ENCODE data around the gene PGAP6.
"Not testable (repeated sequence)": the region's sequence is repeated elsewhere in the genome, so short reads cannot be mapped to it uniquely, and the experiment has no call there.

Gene PGAP6

GRCh38 chr16:351804-352520 is 29.8 kb downstream of the PGAP6 start:
- DNase-seq (ENCODE audit: low spot score), result no peak

GRCh38 chr16:350203-350602 is 31.6 kb downstream of the PGAP6 start:
- no peak for DNase-seq (ENCODE audit: low spot score)

- DNase-seq (ENCODE audit: low spot score), result no peak
Measured at GRCh38 chr16:349211-349610, 32.6 kb downstream of the PGAP6 start.

GRCh38 chr16:348495-348894 is 33.3 kb downstream of the PGAP6 start:
- not testable (repeated sequence) for DNase-seq (ENCODE audit: low spot score)

DNA sequence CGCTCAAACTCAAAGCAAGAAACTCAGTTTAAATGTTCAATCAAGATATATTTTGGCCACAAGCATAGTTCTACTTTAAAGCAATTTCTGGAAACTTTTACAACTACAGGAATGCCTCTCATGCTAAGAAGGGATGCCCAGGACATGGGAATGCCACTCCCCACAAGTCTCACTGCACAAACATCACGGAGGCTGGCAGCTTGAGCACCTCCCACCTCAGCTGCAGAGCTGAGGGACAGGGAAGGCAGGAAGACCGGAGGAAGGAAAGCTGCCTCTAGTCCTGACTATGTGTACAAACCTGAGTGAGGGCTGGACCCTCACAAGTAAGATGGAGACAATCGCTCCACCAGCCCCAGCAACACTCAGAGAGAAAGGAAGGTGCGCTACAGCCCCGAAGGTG is 34.6 kb downstream of the PGAP6 start:
- no peak for DNase-seq (ENCODE audit: low spot score)

DNA sequence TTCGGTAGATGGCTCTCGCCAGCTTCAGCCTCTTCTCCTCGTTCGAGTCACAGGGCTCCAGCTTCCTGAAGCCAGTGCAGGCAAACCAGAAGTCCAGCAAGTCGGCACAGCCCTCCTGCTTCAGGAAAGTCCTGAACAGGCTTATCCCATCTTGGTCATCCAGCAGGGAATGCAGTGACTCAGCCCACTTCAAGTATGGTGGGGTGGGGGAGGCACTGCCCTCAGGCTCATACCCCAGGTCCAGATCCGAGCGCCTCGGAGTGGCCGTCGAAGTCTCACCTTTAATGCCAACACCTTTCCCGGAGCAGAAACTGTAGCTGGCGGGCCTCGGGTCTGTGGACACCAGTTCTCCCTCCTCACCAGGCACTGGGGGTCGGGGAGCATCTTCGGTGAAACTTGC is 35.2 kb downstream of the PGAP6 start:
- DNase-seq (ENCODE audit: low spot score), result no peak

GRCh38 chr16:345772-346171 is 36.0 kb downstream of the PGAP6 start:
- DNase-seq (ENCODE audit: low spot score), result no peak

DNA sequence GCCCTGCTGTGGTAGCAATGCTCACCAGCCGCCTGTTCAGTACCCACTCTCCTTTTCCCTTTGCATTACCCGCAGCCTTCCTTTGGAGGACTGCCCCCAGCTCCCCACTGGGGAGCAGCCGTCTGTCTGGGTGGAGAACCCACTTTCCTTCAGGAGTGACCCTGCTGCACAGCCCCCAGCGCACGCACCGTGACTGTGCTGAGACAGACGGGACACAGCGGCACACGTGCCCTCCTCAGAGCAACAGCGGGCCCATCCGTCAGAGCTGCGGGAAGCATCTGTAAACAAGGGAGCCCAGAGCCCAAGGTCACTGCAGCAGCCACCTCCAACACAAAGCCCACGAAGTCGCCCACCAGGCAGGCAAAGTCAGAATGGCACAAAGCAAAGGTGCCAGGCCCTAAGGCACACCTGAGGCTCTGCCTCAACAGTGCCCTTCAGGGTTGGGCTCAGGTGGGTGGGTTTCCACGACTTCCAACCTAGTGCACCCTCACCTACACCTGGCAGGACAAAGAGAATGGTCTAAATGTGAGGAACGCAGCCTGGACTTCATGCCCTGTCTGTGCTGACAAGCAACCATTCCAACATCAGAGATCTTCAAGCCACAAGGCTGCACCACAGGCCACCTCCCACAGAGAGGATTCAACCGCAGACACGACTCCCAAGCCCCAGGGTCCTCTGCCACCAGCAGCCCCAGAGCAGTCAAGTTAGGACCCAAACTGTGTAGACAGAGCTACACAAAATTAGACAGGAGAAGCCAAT is 39.1 kb downstream of the PGAP6 start:
- DNase-seq (ENCODE audit: low spot score), result no peak

GRCh38 chr16:341974-342336 is 39.8 kb downstream of the PGAP6 start:
- DNase-seq (ENCODE audit: low spot score), result not testable (repeated sequence)

DNA sequence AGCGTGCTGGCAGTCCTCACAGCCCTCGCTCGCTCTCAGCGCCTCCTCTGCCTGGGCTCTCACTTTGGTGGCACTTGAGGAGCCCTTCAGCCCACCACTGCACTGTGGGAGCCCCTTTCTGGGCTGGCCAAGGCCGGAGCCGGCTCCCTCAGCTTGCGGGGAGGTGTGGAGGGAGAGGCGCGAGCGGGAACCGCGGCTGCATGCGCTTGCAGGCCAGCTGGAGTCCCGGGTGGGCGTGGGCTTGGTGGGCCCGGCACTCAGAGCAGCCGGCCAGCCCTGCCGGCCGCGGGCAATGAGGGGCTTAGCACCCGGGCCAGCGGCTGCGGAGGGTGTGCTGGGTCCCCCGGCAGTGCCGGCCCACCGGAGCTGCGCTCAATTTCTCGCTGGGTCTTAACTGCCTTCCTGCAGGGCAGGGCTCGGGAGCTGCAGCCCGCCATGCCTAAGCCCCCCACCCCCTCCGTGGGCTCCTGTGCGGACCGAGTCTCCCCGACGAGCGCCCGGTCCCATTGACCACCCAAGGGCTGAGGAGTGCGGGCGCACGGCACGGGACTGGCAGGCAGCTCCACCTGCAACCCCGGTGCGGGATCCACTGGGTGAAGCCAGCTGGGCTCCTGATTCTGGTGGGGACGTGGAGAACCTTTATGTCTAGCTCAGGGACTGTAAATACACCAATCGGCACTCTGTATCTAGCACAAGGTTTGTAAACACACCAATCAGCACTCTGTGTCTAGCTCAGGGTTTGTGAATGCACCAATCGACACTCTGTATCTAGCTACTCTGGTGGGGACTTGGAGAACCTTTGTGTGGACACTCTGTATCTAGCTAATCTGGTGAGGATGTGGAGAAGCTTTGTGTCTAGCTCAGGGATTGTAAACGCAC is 40.4 kb downstream of the PGAP6 start:
- DNase-seq (ENCODE audit: low spot score), result not testable (repeated sequence)

GRCh38 chr16:340370-341091 is 41.2 kb downstream of the PGAP6 start:
- no peak for DNase-seq (ENCODE audit: low spot score)

GRCh38 chr16:339680-340079 is 42.1 kb downstream of the PGAP6 start:
- DNase-seq (ENCODE audit: low spot score), result no peak

GRCh38 chr16:337975-338575 is 43.7 kb downstream of the PGAP6 start:
- DNase-seq (ENCODE audit: low spot score), result no peak

DNA sequence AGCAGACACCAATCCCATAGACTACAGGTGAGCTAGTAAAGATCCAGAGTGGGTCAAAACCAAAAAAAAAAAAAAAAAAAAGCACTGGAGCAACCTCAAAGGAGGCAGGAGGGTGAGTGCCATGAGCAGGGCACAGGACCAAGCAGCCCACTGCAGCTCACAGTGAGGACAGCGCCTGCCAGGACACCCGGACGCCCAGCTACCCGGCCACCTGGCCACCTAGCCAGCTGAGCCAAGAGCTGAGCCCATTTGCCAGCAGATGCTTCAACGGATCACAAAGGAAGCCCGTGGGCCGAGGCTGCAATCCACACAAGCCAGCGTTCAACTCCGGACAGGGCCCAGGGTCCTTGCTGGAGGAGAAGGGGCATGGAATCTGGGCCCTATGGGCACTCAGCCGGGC is 44.3 kb downstream of the PGAP6 start:
- DNase-seq (ENCODE audit: low spot score), result no peak

GRCh38 chr16:336269-336668 is 45.5 kb downstream of the PGAP6 start:
- no peak for DNase-seq (ENCODE audit: low spot score)

DNA sequence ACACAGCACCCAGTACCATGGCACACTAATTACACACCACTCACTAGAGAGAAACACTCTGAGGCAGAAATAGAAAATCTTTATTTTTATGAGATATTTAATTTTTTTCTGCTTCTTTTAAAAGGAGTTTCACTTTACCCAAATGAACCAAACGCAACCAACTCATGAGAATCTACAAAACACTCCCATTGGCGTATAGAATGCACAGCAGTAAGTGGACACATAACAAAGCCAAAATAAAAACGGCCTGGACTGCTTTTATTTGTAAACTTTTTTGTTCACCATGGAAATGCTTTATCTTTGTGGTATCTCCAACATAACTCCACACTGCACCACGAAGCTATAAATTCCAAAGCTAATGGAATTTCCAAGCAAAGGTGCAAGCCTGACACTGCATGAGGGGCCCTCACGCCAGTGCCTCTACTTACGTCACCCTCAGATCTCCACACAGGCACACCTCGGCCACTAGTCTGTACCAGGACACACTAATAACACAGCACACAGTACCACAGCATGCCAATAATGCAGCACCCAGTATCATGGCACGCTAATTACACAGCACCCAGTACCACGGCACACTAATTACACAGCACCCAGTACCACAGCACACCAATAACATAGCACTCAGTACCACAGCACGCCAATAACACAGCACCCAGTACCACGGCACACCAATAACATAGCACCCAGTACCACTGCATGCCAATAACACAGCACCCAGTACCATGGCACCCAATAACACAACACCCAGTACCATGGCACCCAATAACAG is 46.7 kb downstream of the PGAP6 start:
- not testable (repeated sequence) for DNase-seq (ENCODE audit: low spot score)

DNA sequence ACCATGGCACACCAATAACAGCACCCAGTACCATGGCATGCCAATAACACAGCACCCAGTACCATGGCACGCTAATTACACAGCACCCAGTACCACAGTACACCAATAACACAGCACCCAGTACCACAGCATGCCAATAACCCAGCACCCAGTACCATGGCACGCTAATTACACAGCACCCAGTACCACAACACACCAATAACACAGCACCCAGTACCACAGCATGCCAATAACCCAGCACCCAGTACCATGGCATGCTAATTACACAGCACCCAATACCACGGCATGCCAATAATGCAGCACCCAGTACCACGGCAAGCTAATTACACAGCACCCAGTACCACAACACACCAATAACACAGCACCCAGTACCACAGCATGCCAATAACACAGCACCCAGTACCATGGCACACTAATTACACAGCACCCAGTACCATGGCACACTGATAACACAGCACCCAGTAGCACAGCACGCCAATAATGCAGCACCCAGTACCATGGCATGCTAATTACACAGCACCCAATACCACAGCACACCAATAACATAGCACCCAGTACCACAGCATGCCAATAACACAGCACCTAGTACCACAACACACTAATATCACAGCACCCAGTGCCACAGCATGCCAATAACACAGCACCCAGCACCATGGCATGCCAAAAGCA is 47.5 kb downstream of the PGAP6 start:
- not testable (repeated sequence) for DNase-seq (ENCODE audit: low spot score)

DNA sequence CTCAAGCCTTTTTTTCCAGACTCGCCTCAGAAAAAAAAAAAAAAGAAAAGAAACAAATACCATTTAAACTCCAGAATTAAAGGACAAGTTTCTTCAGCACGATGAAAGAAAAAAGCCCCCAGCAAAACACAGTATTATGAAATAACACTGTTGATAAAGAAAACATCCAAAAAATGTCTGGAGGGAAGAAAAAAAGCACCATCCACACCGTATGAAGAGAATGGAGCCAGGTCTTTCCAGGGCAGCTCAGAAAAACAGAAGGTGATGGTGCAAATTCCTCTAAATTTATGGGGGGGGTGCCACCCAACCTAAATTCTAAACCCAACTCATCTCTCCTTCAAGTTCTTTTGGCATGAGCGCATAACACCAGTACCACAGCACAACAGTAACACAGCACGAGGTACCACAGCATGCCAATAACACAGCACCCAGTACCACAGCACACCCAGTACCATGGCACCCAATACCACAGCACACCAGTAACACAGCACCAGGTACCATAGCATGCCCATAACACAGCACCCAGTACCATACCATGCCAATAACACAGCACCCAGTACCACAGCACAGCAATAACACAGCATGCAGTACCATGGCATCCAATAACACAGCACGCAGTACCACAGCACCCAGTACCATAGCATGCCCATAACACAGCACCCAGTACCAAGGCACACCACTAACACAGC is 48.2 kb downstream of the PGAP6 start:
- no peak for DNase-seq (ENCODE audit: low spot score)

- not testable (repeated sequence) for DNase-seq (ENCODE audit: low spot score)
Measured at GRCh38 chr16:331181-331814, 50.5 kb downstream of the PGAP6 start.
